Esophagus squamous epithelium (tissue), 4 donors: ENCODE results near the gene MYO15B.

Experiments used
- POLR2A ChIP-seq, 4 donors: fragments of 450-650 bp; IDR thresholded peaks; one replicate each; pipeline ENCODE4 v1.6.1; 2017; ENCODE audit warnings: antibody characterized with exemption in 4 of 4, mild to moderate bottlenecking in 4 of 4, moderate library complexity in 3 of 4
- TF ChIP-seq, protein P1 (sequence below), 6 experiments: fragments of 450-650 bp in 4 of 6; fragments of 200-600 bp in 2 of 6; sonication (generic) in 2 of 6; IDR thresholded peaks; one replicate each; pipeline ENCODE4 v1.5.1; 2016 to 2019; ENCODE audit warnings: antibody characterized with exemption in 6 of 6, mild to moderate bottlenecking in 4 of 6, moderate library complexity in 4 of 6

DNA sequence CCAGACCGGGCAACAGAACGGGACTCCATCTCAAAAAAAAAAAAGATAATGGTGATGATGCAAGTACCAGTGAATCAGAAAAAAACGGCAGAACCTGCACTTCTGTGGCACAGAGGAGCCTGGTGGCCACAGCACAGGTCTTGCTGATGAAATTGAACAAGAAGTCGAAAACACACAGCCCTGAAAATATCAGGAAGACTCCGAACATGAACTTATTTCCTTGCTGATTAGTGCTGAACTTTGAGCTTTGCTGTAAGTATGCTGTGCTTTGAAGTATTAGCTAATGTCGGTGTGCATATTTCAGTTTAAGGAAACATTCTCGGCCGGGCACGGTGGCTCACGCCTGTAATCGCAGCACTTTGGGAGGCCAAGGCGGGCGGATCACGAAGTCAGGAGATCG is 10.9 kb upstream of the MYO15B start:
- TF ChIP-seq, protein P1, sequence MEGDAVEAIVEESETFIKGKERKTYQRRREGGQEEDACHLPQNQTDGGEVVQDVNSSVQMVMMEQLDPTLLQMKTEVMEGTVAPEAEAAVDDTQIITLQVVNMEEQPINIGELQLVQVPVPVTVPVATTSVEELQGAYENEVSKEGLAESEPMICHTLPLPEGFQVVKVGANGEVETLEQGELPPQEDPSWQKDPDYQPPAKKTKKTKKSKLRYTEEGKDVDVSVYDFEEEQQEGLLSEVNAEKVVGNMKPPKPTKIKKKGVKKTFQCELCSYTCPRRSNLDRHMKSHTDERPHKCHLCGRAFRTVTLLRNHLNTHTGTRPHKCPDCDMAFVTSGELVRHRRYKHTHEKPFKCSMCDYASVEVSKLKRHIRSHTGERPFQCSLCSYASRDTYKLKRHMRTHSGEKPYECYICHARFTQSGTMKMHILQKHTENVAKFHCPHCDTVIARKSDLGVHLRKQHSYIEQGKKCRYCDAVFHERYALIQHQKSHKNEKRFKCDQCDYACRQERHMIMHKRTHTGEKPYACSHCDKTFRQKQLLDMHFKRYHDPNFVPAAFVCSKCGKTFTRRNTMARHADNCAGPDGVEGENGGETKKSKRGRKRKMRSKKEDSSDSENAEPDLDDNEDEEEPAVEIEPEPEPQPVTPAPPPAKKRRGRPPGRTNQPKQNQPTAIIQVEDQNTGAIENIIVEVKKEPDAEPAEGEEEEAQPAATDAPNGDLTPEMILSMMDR (IDR thresholded peaks at IDR 0.05) = no peak
- no peak for TF ChIP-seq POLR2A (IDR thresholded peaks at IDR 0.05)
